ENCODE measurements around the gene ABCB7.

GRCh38 chrX:75084757-75085156, 71.3 kb downstream of the ABCB7 start:
- TF ChIP-seq, protein P1, sequence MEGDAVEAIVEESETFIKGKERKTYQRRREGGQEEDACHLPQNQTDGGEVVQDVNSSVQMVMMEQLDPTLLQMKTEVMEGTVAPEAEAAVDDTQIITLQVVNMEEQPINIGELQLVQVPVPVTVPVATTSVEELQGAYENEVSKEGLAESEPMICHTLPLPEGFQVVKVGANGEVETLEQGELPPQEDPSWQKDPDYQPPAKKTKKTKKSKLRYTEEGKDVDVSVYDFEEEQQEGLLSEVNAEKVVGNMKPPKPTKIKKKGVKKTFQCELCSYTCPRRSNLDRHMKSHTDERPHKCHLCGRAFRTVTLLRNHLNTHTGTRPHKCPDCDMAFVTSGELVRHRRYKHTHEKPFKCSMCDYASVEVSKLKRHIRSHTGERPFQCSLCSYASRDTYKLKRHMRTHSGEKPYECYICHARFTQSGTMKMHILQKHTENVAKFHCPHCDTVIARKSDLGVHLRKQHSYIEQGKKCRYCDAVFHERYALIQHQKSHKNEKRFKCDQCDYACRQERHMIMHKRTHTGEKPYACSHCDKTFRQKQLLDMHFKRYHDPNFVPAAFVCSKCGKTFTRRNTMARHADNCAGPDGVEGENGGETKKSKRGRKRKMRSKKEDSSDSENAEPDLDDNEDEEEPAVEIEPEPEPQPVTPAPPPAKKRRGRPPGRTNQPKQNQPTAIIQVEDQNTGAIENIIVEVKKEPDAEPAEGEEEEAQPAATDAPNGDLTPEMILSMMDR (IDR thresholded peaks at IDR 0.05; ENCODE audit: low read depth, low read length, missing input control) = no peak
- TF ChIP-seq FOXA1 (IDR thresholded peaks at IDR 0.05) = no peak

Measured in liver (tissue), 2 donors.